Esophagus muscularis mucosa (tissue), 4 donors: ENCODE measurements around the gene CATSPERE.
"Not testable (repeated sequence)": the region's sequence is repeated elsewhere in the genome, so short reads cannot be mapped to it uniquely, and the experiment has no call there.

Experiments
- CTCF ChIP-seq, 3 experiments: fragments of 200-600 bp in 2 of 3; fragments of 450-650 bp in 1 of 3; sonication (generic) in 2 of 3; IDR thresholded peaks; one replicate each; pipeline ENCODE4 v1.5.1; 2017 to 2019; ENCODE audit warnings: antibody characterized with exemption in 3 of 3, mild to moderate bottlenecking in 2 of 3, moderate library complexity in 1 of 3
- EP300 ChIP-seq: sonication (generic); formaldehyde crosslinking; IDR thresholded peaks from one replicate; pipeline ENCODE4 v1.6.1; 2017; ENCODE audit warnings: antibody characterized with exemption
- POLR2A ChIP-seq: fragments of 450-650 bp; IDR thresholded peaks from one replicate; pipeline ENCODE4 v1.6.1; 2017; ENCODE audit warnings: antibody characterized with exemption, moderate library complexity, mild to moderate bottlenecking, low read depth

DNA sequence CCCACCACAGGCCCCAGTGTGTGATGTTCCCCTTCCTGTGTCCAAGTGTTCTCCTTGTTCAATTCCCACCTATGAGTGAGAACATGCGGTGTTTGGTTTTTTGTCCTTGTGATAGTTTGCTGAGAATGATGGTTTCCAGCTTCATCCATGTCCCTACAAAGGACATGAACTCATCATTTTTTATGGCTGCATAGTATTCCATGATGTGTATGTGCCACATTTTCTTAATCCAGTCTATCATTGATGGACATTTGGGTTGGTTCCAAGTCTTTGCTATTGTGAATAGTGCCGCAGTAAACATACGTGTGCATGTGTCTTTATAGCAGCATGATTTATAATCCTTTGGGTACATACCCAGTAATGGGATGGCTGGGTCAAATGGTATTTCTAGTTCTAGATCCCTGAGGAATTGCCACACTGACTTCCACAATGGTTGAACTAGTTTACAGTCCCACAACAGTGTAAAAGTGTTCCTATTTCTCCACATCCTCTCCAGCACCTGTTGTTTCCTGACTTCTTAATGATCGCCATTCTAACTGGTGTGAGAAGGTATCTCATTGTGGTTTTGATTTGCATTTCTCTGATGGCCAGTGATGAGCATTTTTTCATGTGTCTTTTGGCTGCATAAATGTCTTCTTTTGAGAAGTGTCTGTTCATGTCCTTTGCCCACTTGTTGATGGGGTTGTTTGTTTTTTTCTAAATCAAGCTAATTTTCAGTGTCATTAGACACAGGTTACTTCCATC lies 200.7 kb downstream of the CATSPERE start:
- not testable (repeated sequence) for TF ChIP-seq CTCF (IDR thresholded peaks at IDR 0.05); POLR2A; EP300
